SK-N-SH treated with all-trans-retinoic acid at 6 μM for 48 hours (cell line): ENCODE measurements around the gene GMEB2.

Source experiments
- BACH2 ChIP-seq: fragments of 250-450 bp; sonication (Bioruptor Pico); IDR thresholded peaks from 2 replicates; pipeline ENCODE4 v1.9.0; 2021; ENCODE audit warnings: mild to moderate bottlenecking, borderline replicate concordance
- OSR1 ChIP-seq: fragments of 250-450 bp; sonication (Bioruptor Pico); IDR thresholded peaks from 2 replicates; pipeline ENCODE4 v1.8.0; 2022; ENCODE audit warnings: moderate library complexity, mild to moderate bottlenecking, inconsistent platforms
- PATZ1 ChIP-seq: fragments of 250-450 bp; sonication (Bioruptor Pico); IDR thresholded peaks from 2 replicates; pipeline ENCODE4 v1.8.0; 2020; ENCODE audit warnings: mild to moderate bottlenecking, moderate library complexity, borderline replicate concordance
- PPARA ChIP-seq: fragments of 250-450 bp; sonication (Bioruptor Pico); IDR thresholded peaks from 2 replicates; pipeline ENCODE4 v1.5.0; 2020; ENCODE audit warnings: mild to moderate bottlenecking, borderline replicate concordance
- ZC3H10 ChIP-seq: fragments of 250-450 bp; sonication (Bioruptor Pico); IDR thresholded peaks from 2 replicates; pipeline ENCODE4 v1.5.1; 2021; ENCODE audit warnings: mild to moderate bottlenecking, moderate library complexity
- ZNF565 ChIP-seq: fragments of 450-650 bp; formaldehyde crosslinking; conservative IDR thresholded peaks from 2 replicates; pipeline ENCODE4 v1.5.0; 2020; ENCODE audit warnings: low read depth, mild to moderate bottlenecking, moderate library complexity
- ZNF8 ChIP-seq: fragments of 450-650 bp; formaldehyde crosslinking; IDR thresholded peaks from 2 replicates; pipeline ENCODE4 v1.5.0; 2020; ENCODE audit warnings: mild to moderate bottlenecking, moderate library complexity
- TF ChIP-seq, protein P1 (sequence below): fragments of 250-450 bp; sonication (Bioruptor Pico); IDR thresholded peaks from 2 replicates; pipeline ENCODE4 v1.8.0; 2021; ENCODE audit warnings: low read depth, mild to moderate bottlenecking, moderate library complexity, borderline replicate concordance
- TF ChIP-seq, protein P2 (sequence below): fragments of 250-450 bp; sonication (Bioruptor Pico); IDR thresholded peaks from 2 replicates; pipeline ENCODE4 v1.5.1; 2020; ENCODE audit warnings: low read depth, mild to moderate bottlenecking, moderate library complexity

DNA sequence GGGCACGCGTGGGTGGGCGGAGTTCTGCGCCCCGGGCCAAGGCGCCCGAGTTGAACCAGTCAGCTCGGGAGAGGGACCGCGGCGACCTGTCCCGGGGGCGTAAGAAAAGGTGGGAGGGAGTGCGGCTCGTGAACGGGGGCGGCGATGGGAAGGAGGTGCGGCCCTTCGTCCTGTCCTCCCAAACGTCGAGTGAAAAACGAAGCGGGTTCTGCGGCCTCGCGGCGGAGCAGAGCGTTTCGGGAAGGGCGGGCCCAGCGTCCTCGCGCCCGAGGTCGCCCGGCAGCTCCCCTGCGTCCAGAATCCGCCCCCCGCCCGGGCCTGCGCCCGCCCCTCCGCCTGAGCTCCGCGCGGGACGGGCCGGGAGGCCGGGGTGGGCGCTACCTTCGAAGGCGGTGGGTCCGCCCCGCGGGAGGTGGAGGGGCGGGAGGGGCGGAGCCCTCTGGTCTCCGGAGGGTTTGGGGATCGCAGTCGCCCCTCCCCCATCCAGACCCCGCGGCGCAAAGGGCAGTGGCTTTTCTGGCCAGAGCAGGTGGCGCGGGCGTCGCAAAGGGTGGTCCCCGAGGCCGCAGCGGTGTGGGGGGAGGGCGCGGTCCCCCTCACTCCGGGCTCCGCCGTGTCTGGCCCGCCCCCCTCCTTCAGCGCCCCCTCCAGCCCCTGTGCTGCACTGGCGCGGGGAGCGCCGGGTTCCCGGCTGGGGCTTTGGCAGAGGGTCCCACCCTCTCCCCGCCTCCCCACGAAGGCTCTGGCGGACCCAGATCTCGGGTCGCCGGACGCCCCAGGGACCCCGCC is 25.5 kb upstream of the GMEB2 start:
- TF ChIP-seq, protein P1, sequence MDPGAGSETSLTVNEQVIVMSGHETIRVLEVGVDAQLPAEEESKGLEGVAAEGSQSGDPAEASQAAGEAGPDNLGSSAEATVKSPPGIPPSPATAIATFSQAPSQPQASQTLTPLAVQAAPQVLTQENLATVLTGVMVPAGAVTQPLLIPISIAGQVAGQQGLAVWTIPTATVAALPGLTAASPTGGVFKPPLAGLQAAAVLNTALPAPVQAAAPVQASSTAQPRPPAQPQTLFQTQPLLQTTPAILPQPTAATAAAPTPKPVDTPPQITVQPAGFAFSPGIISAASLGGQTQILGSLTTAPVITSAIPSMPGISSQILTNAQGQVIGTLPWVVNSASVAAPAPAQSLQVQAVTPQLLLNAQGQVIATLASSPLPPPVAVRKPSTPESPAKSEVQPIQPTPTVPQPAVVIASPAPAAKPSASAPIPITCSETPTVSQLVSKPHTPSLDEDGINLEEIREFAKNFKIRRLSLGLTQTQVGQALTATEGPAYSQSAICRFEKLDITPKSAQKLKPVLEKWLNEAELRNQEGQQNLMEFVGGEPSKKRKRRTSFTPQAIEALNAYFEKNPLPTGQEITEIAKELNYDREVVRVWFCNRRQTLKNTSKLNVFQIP (CRISPR knock-in tag): no peak
- TF ChIP-seq OSR1 (CRISPR knock-in tag) (no peak), ZNF8 (no peak), PATZ1 (CRISPR knock-in tag) (no peak), ZC3H10 (CRISPR knock-in tag) (no peak), PPARA (no peak), BACH2 (CRISPR knock-in tag) (no peak), ZNF565 (no peak)
- TF ChIP-seq, protein P2, sequence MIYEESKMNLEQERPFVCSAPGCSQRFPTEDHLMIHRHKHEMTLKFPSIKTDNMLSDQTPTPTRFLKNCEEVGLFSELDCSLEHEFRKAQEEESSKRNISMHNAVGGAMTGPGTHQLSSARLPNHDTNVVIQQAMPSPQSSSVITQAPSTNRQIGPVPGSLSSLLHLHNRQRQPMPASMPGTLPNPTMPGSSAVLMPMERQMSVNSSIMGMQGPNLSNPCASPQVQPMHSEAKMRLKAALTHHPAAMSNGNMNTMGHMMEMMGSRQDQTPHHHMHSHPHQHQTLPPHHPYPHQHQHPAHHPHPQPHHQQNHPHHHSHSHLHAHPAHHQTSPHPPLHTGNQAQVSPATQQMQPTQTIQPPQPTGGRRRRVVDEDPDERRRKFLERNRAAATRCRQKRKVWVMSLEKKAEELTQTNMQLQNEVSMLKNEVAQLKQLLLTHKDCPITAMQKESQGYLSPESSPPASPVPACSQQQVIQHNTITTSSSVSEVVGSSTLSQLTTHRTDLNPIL (CRISPR knock-in tag): no peak
